Esophagus muscularis mucosa (tissue), 4 donors: Measurements from ENCODE around the gene BAK1. TPM values are rescaled to one million over a fixed set of nuclear protein-coding genes. Genes with fewer than 3 reads are reported as not detected.

Experiments used
- DNase-seq: peaks from one replicate; pipeline ENCODE4 v3.0.0-alpha.2; 2017; ENCODE audit errors: extremely low spot score
- H3K27ac ChIP-seq, 4 donors: fragments of 200-600 bp; sonication (generic); replicated peaks in 1 of 4; 1 replicate in 3 of 4; 2 replicates in 1 of 4; pipeline ENCODE4 v1.5.1; 2016 to 2019; ENCODE audit warnings: mild to moderate bottlenecking in 1 of 4
- H3K27me3 ChIP-seq, 4 donors: fragments of 200-600 bp; sonication (generic); one replicate each; pipeline versions ENCODE4 v1.5.1 to v1.6.0; 2016 to 2019
- H3K36me3 ChIP-seq, 4 donors: fragments of 200-600 bp; sonication (generic); one replicate each; pipeline ENCODE4 v1.5.1; 2016 to 2019
- H3K4me1 ChIP-seq, 4 donors: fragments of 200-600 bp; sonication (generic); one replicate each; pipeline ENCODE4 v1.5.1; 2016 to 2019
- H3K4me3 ChIP-seq, 4 donors: fragments of 200-600 bp; sonication (generic); 1 replicate in 2 of 4; 2 replicates in 2 of 4; pipeline ENCODE4 v1.5.1; 2016 to 2019; ENCODE audit warnings: mild to moderate bottlenecking in 4 of 4, moderate library complexity in 1 of 4
- H3K9me3 ChIP-seq, 4 donors: fragments of 200-600 bp; sonication (generic); 1 replicate in 3 of 4; 2 replicates in 1 of 4; pipeline ENCODE4 v1.5.1; 2016 to 2019
- CTCF ChIP-seq, 3 experiments: fragments of 200-600 bp in 2 of 3; fragments of 450-650 bp in 1 of 3; sonication (generic) in 2 of 3; IDR thresholded peaks; one replicate each; pipeline ENCODE4 v1.5.1; 2017 to 2019; ENCODE audit warnings: antibody characterized with exemption in 3 of 3, mild to moderate bottlenecking in 2 of 3, moderate library complexity in 1 of 3
- EP300 ChIP-seq: sonication (generic); formaldehyde crosslinking; IDR thresholded peaks from one replicate; pipeline ENCODE4 v1.6.1; 2017; ENCODE audit warnings: antibody characterized with exemption
- POLR2A ChIP-seq: fragments of 450-650 bp; IDR thresholded peaks from one replicate; pipeline ENCODE4 v1.6.1; 2017; ENCODE audit warnings: antibody characterized with exemption, moderate library complexity, mild to moderate bottlenecking, low read depth
- POLR2AphosphoS5 ChIP-seq, 2 donors: sonication (generic); formaldehyde crosslinking; IDR thresholded peaks; one replicate each; pipeline ENCODE4 v1.6.1; 2017; ENCODE audit warnings: antibody characterized with exemption in 2 of 2
- WGBS: methylation state at CpG from one replicate; pipeline ENCODE4 v1.1.5; 2018; 5-methylcytosine and 5-hydroxymethylcytosine counted together
- intact Hi-C: fragments of 100-400 bp; cut with DNase I; formaldehyde crosslinking; loops from one replicate; pipeline ENCODE4 v1.15.1; 2023
- total RNA-seq, 4 donors: library from RNA; depleted of rRNA; stranded (reverse); fragments of >200 nt; gene quantifications; one replicate each; pipeline versions ENCODE4 v1.1.0 to v1.2.1, GENCODE V29; 2016

The BAK1 gene
- total RNA-seq, 4 donors from 2014 or later: 9.9 to 13.1 (median 11.7) TPM

- H3K4me1 ChIP-seq: peaks cover 32 to 49% (median 38%) of the 10 kb centered on the region in 4 donors
- no peaks in the 10 kb centered on the region for H3K36me3 ChIP-seq
- H3K9me3 ChIP-seq: peaks cover 0 to 3% (median 0%) of the 10 kb centered on the region in 4 donors
- H3K27me3 ChIP-seq: peaks cover 0 to 26% (median 0%) of the 10 kb centered on the region in 4 donors
- no peak for DNase-seq
- no peak for TF ChIP-seq CTCF (IDR thresholded peaks at IDR 0.05)
- peak in 1 of 2 donors; percentile 37 for TF ChIP-seq POLR2AphosphoS5 (IDR thresholded peaks at IDR 0.05)
- H3K27ac ChIP-seq: peak overlapping the region; percentile 41 to 69 (median 68)
- WGBS: 60% methylated on average over 6 of the region's 6 CpGs
- no peak overlapping the region for H3K4me3 ChIP-seq
- intact Hi-C loops: no loop called here
These were observed 29.5 kb upstream of the BAK1 start for GRCh38 chr6:33609528-33609927.

- no peak for TF ChIP-seq CTCF (IDR thresholded peaks at IDR 0.05)
- TF ChIP-seq POLR2A: no peak
- no peak for TF ChIP-seq EP300
- no peak for TF ChIP-seq POLR2AphosphoS5 (IDR thresholded peaks at IDR 0.05)
- Histone ChIP-seq H3K36me3 (no peaks in the 10 kb centered on the region), H3K9me3 (peaks cover 0 to 3% (median 0%) of the 10 kb centered on the region in 4 donors), H3K27ac (peak overlapping the region in 1 of 4 donors; percentile 69), H3K27me3 (peaks cover 0 to 22% (median 0%) of the 10 kb centered on the region in 4 donors), H3K4me1 (peaks cover 32 to 47% (median 38%) of the 10 kb centered on the region in 4 donors), H3K4me3 (no peak overlapping the region)
- intact Hi-C loops: no loop called here
- no peak for DNase-seq
- 34% methylated on average over 3 of the region's 3 CpGs for WGBS
These were observed 28.9 kb upstream of the BAK1 start for GRCh38 chr6:33609019-33609418.

GRCh38 chr6:33607784-33608161 is 27.7 kb upstream of the BAK1 start:
- no peak for TF ChIP-seq POLR2AphosphoS5 (IDR thresholded peaks at IDR 0.05)
- TF ChIP-seq POLR2A: no peak
- TF ChIP-seq CTCF (IDR thresholded peaks at IDR 0.05): no peak
- no peak for TF ChIP-seq EP300
- H3K27ac ChIP-seq: peak overlapping the region in 2 of 4 donors; percentile 19 to 20
- H3K9me3 ChIP-seq: peaks cover 0 to 3% (median 0%) of the 10 kb centered on the region in 4 donors
- peaks cover 32 to 42% (median 38%) of the 10 kb centered on the region in 4 donors for H3K4me1 ChIP-seq
- DNase-seq: no peak
- no peak overlapping the region for H3K4me3 ChIP-seq
- peaks cover 0 to 11% (median 0%) of the 10 kb centered on the region in 4 donors for H3K27me3 ChIP-seq
- intact Hi-C loops: no loop called here
- no peaks in the 10 kb centered on the region for H3K36me3 ChIP-seq
- 44% methylated on average over 5 of the region's 5 CpGs for WGBS

- Histone ChIP-seq H3K36me3 (no peaks in the 10 kb centered on the region), H3K9me3 (peaks cover 0 to 3% (median 0%) of the 10 kb centered on the region in 4 donors), H3K27me3 (peaks cover 0 to 8% (median 0%) of the 10 kb centered on the region in 4 donors), H3K27ac (no peak overlapping the region), H3K4me1 (peaks cover 32 to 42% (median 38%) of the 10 kb centered on the region in 4 donors), H3K4me3 (no peak overlapping the region)
- no peak for DNase-seq
- intact Hi-C loops: no loop called here
- WGBS: 54% methylated on average over 6 of the region's 8 CpGs
- TF ChIP-seq POLR2AphosphoS5 (IDR thresholded peaks at IDR 0.05) (no peak), CTCF (IDR thresholded peaks at IDR 0.05) (no peak), POLR2A (no peak), EP300 (no peak)
These were observed 27.2 kb upstream of the BAK1 start for GRCh38 chr6:33607126-33607783.
